Keratinocyte (primary cell): ENCODE data around the gene ATP8B1. TPM values are rescaled to one million over a fixed set of nuclear protein-coding genes. Genes with fewer than 3 reads are reported as not detected.

Experiments
- DNase-seq: peaks from one replicate; pipeline ENCODE4 v3.0.0-alpha.2; 2011; ENCODE audit warnings: low read depth, missing footprints, low spot score
- FAIRE-seq: peaks from 2 replicates; lab custom pipeline; 2011; peaks lifted over from hg19 to GRCh38; lab: Jason Lieb, UNC
- H2AFZ ChIP-seq: 2 replicates; pipeline ENCODE4 v1.6.0; 2012; ENCODE audit warnings: low read length, control low read depth, inconsistent platforms; ENCODE audit not compliant: control insufficient read depth
- H3K27ac ChIP-seq: 2 replicates; pipeline ENCODE4 v1.5.1; 2011; ENCODE audit warnings: low read length; ENCODE audit not compliant: control insufficient read depth, insufficient read depth
- H3K27me3 ChIP-seq: 3 replicates; pipeline ENCODE4 v1.6.0; 2011; ENCODE audit warnings: low read length; ENCODE audit not compliant: control insufficient read depth, insufficient read depth; ENCODE audit errors: extremely low read depth
- H3K36me3 ChIP-seq, 2 experiments: 2 replicates in 1 of 2; 3 replicates in 1 of 2; pipeline ENCODE4 v1.5.1; 2011; ENCODE audit warnings: low read length in 2 of 2, mild to moderate bottlenecking in 1 of 2; ENCODE audit not compliant: control insufficient read depth in 2 of 2, insufficient read depth in 2 of 2; ENCODE audit errors: extremely low read depth in 1 of 2
- H3K4me1 ChIP-seq: 3 replicates; pipeline ENCODE4 v1.5.1; 2011; ENCODE audit warnings: low read length; ENCODE audit not compliant: control insufficient read depth, insufficient read depth; ENCODE audit errors: extremely low read depth
- H3K4me2 ChIP-seq: 3 replicates; pipeline ENCODE4 v1.6.0; 2011; ENCODE audit warnings: low read depth, low read length; ENCODE audit not compliant: control insufficient read depth, insufficient read depth; ENCODE audit errors: extremely low read depth
- H3K4me3 ChIP-seq, 3 experiments: fragments of 200-600 bp in 1 of 3; sonication (generic) in 1 of 3; 2 replicates in 2 of 3; 3 replicates in 1 of 3; pipeline ENCODE4 v1.5.1; 2011 to 2016; ENCODE audit warnings: low read length in 3 of 3, mild to moderate bottlenecking in 3 of 3, control low read depth in 2 of 3, inconsistent platforms in 1 of 3, low read depth in 1 of 3, mixed read lengths in 1 of 3, mixed run types in 1 of 3, moderate library complexity in 1 of 3; ENCODE audit not compliant: control insufficient read depth in 2 of 3, insufficient read depth in 2 of 3; ENCODE audit errors: extremely low read depth in 1 of 3
- H3K79me2 ChIP-seq: 2 replicates; pipeline ENCODE4 v1.6.0; 2012; ENCODE audit warnings: low read length; ENCODE audit not compliant: control insufficient read depth, insufficient read depth
- H3K9ac ChIP-seq: 3 replicates; pipeline ENCODE4 v1.6.0; 2011; ENCODE audit warnings: low read length; ENCODE audit not compliant: control insufficient read depth, insufficient read depth; ENCODE audit errors: extremely low read depth
- H3K9me1 ChIP-seq: 3 replicates; pipeline ENCODE4 v1.6.0; 2011; ENCODE audit warnings: low read length; ENCODE audit not compliant: control insufficient read depth, insufficient read depth; ENCODE audit errors: extremely low read depth
- H3K9me3 ChIP-seq: 2 replicates; pipeline ENCODE4 v1.5.1; 2012; ENCODE audit warnings: low read depth, low read length; ENCODE audit not compliant: control insufficient read depth
- H4K20me1 ChIP-seq: 3 replicates; pipeline ENCODE4 v1.6.0; 2011; ENCODE audit warnings: low read length; ENCODE audit not compliant: control insufficient read depth, insufficient read depth; ENCODE audit errors: extremely low read depth
- EZH2 ChIP-seq: IDR thresholded peaks from one replicate; pipeline ENCODE4 v1.6.1; 2012; ENCODE audit warnings: inconsistent platforms, mild to moderate bottlenecking, low read length, moderate library complexity
- dilution Hi-C: fragments of 300-500 bp; cut with MboI; formaldehyde crosslinking; loops from one replicate; pipeline ENCODE4 v1.7.0; 2020; ENCODE audit warnings: low sequenced_read_pairs; ENCODE audit not compliant: extremely low pct_ligation_motif_present
- polyA plus RNA-seq, 5 experiments: library from polyadenylated mRNA; depleted of rRNA in 3 of 5; stranded (reverse) in 3 of 5; stranded (forward) in 1 of 5; unstranded in 1 of 5; fragments of >200 nt; gene quantifications; 1 replicate in 1 of 5; 2 replicates in 3 of 5; 3 replicates in 1 of 5; pipeline versions ENCODE4 v1.2.1 to v1.2.3, GENCODE V29; 2011 to 2012; ENCODE audit warnings: missing spikeins in 2 of 5, low read depth in 1 of 5, low replicate concordance in 1 of 5
- TF ChIP-seq, protein P1 (sequence below), 3 experiments: IDR thresholded peaks in 1 of 3; conservative IDR thresholded peaks in 1 of 3; optimal IDR thresholded peaks in 1 of 3; 2 replicates in 2 of 3; 3 replicates in 1 of 3; pipeline versions ENCODE3 to v1.5.1; 2011; ENCODE audit warnings: low read length in 3 of 3, mild to moderate bottlenecking in 3 of 3, moderate library complexity in 2 of 3, control low read depth in 1 of 3, inconsistent platforms in 1 of 3; ENCODE audit not compliant: insufficient read depth in 2 of 3; ENCODE audit errors: extremely low read depth in 1 of 3

Gene ATP8B1
- polyA plus RNA-seq, 1 donor (not counting 4 experiments of a cell fraction or from before 2014, with no cell fraction given): 20.4 TPM

- H2AFZ ChIP-seq: peak overlapping the region; percentile 34
- peak; percentile 94 for FAIRE-seq
- dilution Hi-C loops: no loop called here
These were observed 30.5 kb upstream of the ATP8B1 start for GRCh38 chr18:57833441-57834101.

GRCh38 chr18:57832730-57833129 is 29.6 kb upstream of the ATP8B1 start:
- no peaks in the 10 kb centered on the region for H3K9me1 ChIP-seq
- H3K27me3 ChIP-seq: no peaks in the 10 kb centered on the region
- no peak overlapping the region for H3K4me3 ChIP-seq
- no peak overlapping the region for H3K4me2 ChIP-seq
- no peaks in the 10 kb centered on the region for H3K79me2 ChIP-seq
- H3K9ac ChIP-seq: no peak overlapping the region
- FAIRE-seq: no peak
- dilution Hi-C loops: no loop called here
- H3K9me3 ChIP-seq: no peaks in the 10 kb centered on the region
- DNase-seq: no peak
- TF ChIP-seq EZH2: no peak
- TF ChIP-seq, protein P1, sequence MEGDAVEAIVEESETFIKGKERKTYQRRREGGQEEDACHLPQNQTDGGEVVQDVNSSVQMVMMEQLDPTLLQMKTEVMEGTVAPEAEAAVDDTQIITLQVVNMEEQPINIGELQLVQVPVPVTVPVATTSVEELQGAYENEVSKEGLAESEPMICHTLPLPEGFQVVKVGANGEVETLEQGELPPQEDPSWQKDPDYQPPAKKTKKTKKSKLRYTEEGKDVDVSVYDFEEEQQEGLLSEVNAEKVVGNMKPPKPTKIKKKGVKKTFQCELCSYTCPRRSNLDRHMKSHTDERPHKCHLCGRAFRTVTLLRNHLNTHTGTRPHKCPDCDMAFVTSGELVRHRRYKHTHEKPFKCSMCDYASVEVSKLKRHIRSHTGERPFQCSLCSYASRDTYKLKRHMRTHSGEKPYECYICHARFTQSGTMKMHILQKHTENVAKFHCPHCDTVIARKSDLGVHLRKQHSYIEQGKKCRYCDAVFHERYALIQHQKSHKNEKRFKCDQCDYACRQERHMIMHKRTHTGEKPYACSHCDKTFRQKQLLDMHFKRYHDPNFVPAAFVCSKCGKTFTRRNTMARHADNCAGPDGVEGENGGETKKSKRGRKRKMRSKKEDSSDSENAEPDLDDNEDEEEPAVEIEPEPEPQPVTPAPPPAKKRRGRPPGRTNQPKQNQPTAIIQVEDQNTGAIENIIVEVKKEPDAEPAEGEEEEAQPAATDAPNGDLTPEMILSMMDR (optimal IDR thresholded peaks at IDR 0.05 in 1 of 3, IDR thresholded peaks at IDR 0.05 in 1 of 3, conservative IDR thresholded peaks at IDR 0.05 in 1 of 3; ENCODE audit: extremely low read depth in 1 of 3, insufficient read depth in 2 of 3, low read length in 3 of 3): no peak
- H3K36me3 ChIP-seq: no peaks in the 10 kb centered on the region
- no peaks in the 10 kb centered on the region for H4K20me1 ChIP-seq
- H3K4me1 ChIP-seq: no peaks in the 10 kb centered on the region
- no peak overlapping the region for H3K27ac ChIP-seq
- no peak overlapping the region for H2AFZ ChIP-seq

More at GRCh38 chr18:57833441-57834101, 30.5 kb upstream of the ATP8B1 start:
- no peaks in the 10 kb centered on the region for H3K36me3 ChIP-seq
- no peaks in the 10 kb centered on the region for H4K20me1 ChIP-seq
- no peaks in the 10 kb centered on the region for H3K9me3 ChIP-seq
- no peak overlapping the region for H3K27ac ChIP-seq
- H3K4me2 ChIP-seq: peak overlapping the region; percentile 0
- no peak for TF ChIP-seq EZH2
- TF ChIP-seq, protein P1 (optimal IDR thresholded peaks at IDR 0.05 in 1 of 3, IDR thresholded peaks at IDR 0.05 in 1 of 3, conservative IDR thresholded peaks at IDR 0.05 in 1 of 3; ENCODE audit: extremely low read depth in 1 of 3, insufficient read depth in 2 of 3, low read length in 3 of 3): no peak
- H3K79me2 ChIP-seq: no peaks in the 10 kb centered on the region
- H3K9me1 ChIP-seq: no peaks in the 10 kb centered on the region
- H3K27me3 ChIP-seq: no peaks in the 10 kb centered on the region
- H3K4me3 ChIP-seq: no peak overlapping the region
- no peak overlapping the region for H3K9ac ChIP-seq
- no peaks in the 10 kb centered on the region for H3K4me1 ChIP-seq
- DNase-seq: no peak
